Measurements from ENCODE around the gene CSNK2B. TPM values are rescaled to one million over a fixed set of nuclear protein-coding genes. Genes with fewer than 3 reads are reported as not detected.

Gene CSNK2B
- total RNA-seq, 1 donor from 2014 or later = 163 TPM

DNA sequence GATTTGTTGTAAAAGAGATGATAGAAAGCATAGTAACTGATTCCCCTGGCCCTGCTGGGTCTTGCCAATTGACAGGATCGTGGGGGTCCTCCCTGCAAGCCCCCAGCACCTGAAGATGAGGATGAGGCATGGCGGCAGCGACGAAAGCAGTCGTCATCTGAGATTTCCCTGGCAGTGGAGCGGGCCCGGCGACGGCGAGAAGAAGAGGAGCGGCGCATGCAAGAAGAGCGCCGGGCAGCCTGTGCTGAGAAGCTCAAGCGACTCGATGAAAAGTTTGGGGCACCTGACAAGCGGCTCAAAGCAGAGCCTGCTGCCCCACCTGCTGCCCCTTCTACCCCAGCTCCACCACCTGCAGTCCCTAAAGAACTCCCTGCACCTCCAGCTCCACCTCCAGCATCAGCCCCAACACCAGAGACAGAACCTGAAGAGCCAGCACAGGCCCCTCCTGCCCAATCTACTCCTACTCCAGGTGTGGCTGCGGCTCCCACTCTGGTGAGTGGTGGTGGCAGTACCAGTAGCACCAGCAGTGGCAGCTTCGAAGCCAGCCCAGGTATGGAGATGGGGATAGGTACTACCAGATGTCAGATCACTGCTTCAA is 38.1 kb upstream of the CSNK2B start:
- Mint-ChIP-seq H3K9me3 (ENCODE audit: unreplicated experiment) (no peaks in the 10 kb centered on the region), H3K4me3 (ENCODE audit: unreplicated experiment) (no peak overlapping the region), H3K36me3 (ENCODE audit: unreplicated experiment) (peaks cover 62% of the 10 kb centered on the region), H3K27ac (ENCODE audit: unreplicated experiment) (no peak overlapping the region), H3K27me3 (ENCODE audit: unreplicated experiment) (no peaks in the 10 kb centered on the region), H3K4me1 (ENCODE audit: unreplicated experiment) (peaks cover 2% of the 10 kb centered on the region)
- TF ChIP-seq, protein P1, sequence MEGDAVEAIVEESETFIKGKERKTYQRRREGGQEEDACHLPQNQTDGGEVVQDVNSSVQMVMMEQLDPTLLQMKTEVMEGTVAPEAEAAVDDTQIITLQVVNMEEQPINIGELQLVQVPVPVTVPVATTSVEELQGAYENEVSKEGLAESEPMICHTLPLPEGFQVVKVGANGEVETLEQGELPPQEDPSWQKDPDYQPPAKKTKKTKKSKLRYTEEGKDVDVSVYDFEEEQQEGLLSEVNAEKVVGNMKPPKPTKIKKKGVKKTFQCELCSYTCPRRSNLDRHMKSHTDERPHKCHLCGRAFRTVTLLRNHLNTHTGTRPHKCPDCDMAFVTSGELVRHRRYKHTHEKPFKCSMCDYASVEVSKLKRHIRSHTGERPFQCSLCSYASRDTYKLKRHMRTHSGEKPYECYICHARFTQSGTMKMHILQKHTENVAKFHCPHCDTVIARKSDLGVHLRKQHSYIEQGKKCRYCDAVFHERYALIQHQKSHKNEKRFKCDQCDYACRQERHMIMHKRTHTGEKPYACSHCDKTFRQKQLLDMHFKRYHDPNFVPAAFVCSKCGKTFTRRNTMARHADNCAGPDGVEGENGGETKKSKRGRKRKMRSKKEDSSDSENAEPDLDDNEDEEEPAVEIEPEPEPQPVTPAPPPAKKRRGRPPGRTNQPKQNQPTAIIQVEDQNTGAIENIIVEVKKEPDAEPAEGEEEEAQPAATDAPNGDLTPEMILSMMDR (IDR thresholded peaks at IDR 0.05) = no peak
- DNase-seq (ENCODE audit: extremely low spot score, unreplicated experiment) = no peak

- Mint-ChIP-seq H3K27me3 (ENCODE audit: unreplicated experiment) (no peaks in the 10 kb centered on the region), H3K9me3 (ENCODE audit: unreplicated experiment) (no peaks in the 10 kb centered on the region), H3K27ac (ENCODE audit: unreplicated experiment) (no peak overlapping the region), H3K4me1 (ENCODE audit: unreplicated experiment) (peaks cover 1% of the 10 kb centered on the region), H3K36me3 (ENCODE audit: unreplicated experiment) (peaks cover 59% of the 10 kb centered on the region), H3K4me3 (ENCODE audit: unreplicated experiment) (no peak overlapping the region)
- TF ChIP-seq, protein P1 (IDR thresholded peaks at IDR 0.05) = no peak
- DNase-seq (ENCODE audit: extremely low spot score, unreplicated experiment) = no peak
These were observed 36.9 kb upstream of the CSNK2B start for GRCh38 chr6:31629014-31629413.

DNA sequence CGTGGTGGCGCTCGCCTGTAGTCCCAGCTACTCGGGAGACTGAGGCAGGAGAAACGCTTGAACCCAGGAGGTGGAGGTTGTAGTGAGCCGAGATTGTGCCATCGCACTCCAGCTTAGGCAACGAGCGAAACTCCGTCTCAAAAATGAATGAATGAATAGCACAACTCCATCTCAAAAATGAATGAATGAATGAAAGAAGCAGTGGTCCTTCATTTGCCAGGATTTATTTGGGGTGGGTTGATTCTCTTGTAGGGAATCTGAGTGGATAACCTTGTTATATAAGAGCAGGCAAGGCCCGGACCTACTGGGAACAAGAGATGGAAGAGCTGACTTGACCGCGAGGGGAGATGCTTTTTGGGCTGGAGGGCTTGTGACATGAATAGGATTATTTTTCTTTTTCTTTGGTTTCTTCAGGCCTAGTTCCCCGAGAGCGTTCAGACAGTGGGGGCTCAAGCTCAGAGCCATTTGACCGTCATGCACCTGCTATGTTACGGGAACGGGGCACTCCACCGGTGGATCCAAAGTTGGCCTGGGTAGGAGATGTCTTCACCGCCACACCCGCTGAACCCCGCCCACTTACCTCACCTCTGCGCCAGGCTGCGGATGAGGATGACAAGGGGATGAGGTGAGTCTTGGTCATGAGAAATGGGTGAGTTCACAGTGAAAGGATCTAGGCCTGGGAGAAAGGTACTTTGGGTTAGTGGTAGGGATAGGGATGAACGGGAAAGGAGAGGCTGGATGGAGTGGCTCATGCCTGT is 35.5 kb upstream of the CSNK2B start:
- Mint-ChIP-seq H3K27ac (ENCODE audit: unreplicated experiment) (no peak overlapping the region), H3K36me3 (ENCODE audit: unreplicated experiment) (peaks cover 56% of the 10 kb centered on the region), H3K4me1 (ENCODE audit: unreplicated experiment) (peaks cover 2% of the 10 kb centered on the region), H3K4me3 (ENCODE audit: unreplicated experiment) (no peak overlapping the region), H3K27me3 (ENCODE audit: unreplicated experiment) (no peaks in the 10 kb centered on the region), H3K9me3 (ENCODE audit: unreplicated experiment) (no peaks in the 10 kb centered on the region)
- no peak for DNase-seq (ENCODE audit: extremely low spot score, unreplicated experiment)
- TF ChIP-seq, protein P1 (IDR thresholded peaks at IDR 0.05) = no peak

GRCh38 chr6:31631209-31631608 is 34.7 kb upstream of the CSNK2B start:
- TF ChIP-seq, protein P1 (IDR thresholded peaks at IDR 0.05) = no peak
- Mint-ChIP-seq H3K4me3 (ENCODE audit: unreplicated experiment) (no peak overlapping the region), H3K36me3 (ENCODE audit: unreplicated experiment) (peaks cover 55% of the 10 kb centered on the region), H3K4me1 (ENCODE audit: unreplicated experiment) (peaks cover 2% of the 10 kb centered on the region), H3K27me3 (ENCODE audit: unreplicated experiment) (no peaks in the 10 kb centered on the region), H3K9me3 (ENCODE audit: unreplicated experiment) (no peaks in the 10 kb centered on the region), H3K27ac (ENCODE audit: unreplicated experiment) (no peak overlapping the region)
- DNase-seq (ENCODE audit: extremely low spot score, unreplicated experiment) = no peak

- peaks cover 2% of the 10 kb centered on the region for H3K4me1 Mint-ChIP-seq (ENCODE audit: unreplicated experiment)
- no peaks in the 10 kb centered on the region for H3K9me3 Mint-ChIP-seq (ENCODE audit: unreplicated experiment)
- no peak overlapping the region for H3K27ac Mint-ChIP-seq (ENCODE audit: unreplicated experiment)
- no peaks in the 10 kb centered on the region for H3K27me3 Mint-ChIP-seq (ENCODE audit: unreplicated experiment)
- TF ChIP-seq, protein P1 (IDR thresholded peaks at IDR 0.05) = no peak
- no peak for DNase-seq (ENCODE audit: extremely low spot score, unreplicated experiment)
- H3K4me3 Mint-ChIP-seq (ENCODE audit: unreplicated experiment) = no peak overlapping the region
- peaks cover 53% of the 10 kb centered on the region for H3K36me3 Mint-ChIP-seq (ENCODE audit: unreplicated experiment)
These were observed 34.1 kb upstream of the CSNK2B start for GRCh38 chr6:31631681-31632278.

Data from osteocyte (in vitro differentiated cells).